Skin of body (tissue), 2 donors: ENCODE data around the gene VWA3B. TPM values are rescaled to one million over a fixed set of nuclear protein-coding genes. Genes with fewer than 3 reads are reported as not detected.

Experiments used
- DNase-seq: peaks from one replicate; lab custom pipeline; 2025; lab: John Stamatoyannopoulos, UW
- total RNA-seq: library from RNA; depleted of rRNA; stranded (reverse); fragments of >200 nt; gene quantifications from one replicate; pipeline ENCODE4 v1.2.3, GENCODE V29; 2014

The VWA3B gene
- total RNA-seq, 1 donor from 2014 or later = not detected

DNA sequence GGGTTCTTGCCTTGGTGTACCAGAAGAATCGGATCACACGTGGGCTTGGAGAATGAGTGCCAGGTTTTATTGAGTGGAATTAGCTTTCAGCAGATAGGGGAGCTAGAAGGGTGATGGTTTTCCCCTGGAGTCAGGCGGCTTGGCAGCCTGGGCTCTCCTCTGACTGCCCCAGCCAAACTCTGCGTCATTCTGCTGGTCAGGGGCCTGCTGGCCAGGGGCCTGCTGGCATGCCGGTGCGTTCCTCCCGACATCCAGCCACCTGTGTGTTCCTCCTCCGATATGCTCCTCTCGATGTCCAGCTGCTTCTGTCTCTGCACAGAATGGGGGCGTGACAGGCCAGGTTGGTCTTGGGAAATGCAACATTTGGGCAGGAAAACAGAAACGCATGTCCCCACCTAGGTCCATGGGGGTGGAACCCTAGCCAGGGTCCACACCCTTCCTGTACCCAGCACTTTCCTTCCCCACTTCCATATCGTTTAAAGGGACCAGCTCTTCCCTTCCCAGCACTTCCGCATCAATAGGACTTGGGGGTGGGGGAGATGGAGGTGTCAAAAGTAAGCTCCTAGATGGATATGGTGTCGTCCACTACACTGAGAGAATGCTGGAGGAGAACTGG, 85.3 kb downstream of the VWA3B start:
- no peak for DNase-seq

DNA sequence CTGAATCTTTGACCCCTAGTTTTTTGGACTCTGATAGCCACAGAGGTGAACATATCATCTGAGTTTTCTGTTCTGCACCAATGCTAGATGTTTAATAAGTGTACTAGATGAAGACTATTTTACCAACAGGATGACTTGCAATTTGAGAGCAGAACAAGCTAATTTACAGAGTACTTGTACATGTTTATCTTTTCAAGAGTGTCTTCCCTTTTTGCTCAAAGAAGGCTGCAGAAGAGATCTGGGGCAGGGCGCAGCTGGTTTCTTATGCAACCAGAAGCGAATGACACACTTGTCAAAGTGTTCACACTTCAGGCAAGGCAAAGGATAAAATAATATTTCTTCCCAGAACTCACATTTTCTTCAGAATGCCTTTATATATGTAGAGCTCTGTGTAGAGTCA, 86.0 kb downstream of the VWA3B start:
- DNase-seq = no peak

- no peak for DNase-seq
Measured at GRCh38 chr2:98175811-98176210, 88.8 kb downstream of the VWA3B start.

GRCh38 chr2:98177286-98177685, 90.3 kb downstream of the VWA3B start:
- DNase-seq = no peak

- no peak for DNase-seq
Measured at GRCh38 chr2:98177986-98178385, 91.0 kb downstream of the VWA3B start.

DNA sequence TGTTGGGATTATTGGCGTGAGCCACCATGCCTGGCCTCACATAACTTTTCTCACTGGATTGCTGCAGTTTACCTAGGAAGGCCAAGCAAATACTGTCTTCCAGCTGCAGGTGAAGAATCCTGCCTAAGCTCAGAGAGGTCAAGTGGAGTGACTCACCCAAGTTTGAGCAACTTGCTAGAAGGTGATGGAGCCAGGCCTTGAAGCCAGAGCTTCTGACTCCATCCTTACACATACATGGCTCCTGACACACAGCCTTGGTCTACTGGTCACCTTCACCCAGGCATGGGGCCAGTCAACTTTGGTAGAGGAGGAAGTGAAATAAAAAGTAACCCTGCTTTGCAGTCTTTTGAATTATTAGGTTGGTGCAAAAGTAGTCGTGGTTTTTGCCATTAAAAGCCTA, 93.5 kb downstream of the VWA3B start:
- no peak for DNase-seq

DNA sequence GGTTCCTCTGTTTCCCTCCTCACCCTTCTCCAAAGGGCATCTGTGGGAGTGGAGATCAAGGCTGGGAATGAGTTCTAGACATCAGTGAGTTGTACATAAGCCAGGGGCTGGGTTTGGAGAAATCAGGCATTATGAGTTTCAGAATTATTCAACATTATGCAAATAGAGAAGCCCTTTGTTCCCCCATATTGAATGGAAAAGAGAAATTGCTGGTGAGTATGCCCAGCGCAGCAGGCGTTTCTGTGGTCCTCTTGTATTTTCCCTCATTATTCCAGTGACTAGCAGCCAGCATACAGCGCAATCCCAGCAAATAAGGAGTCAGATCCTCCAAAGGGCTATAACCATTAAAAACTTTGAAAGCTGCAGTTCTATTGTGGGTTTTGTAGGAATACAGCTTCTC, 94.4 kb downstream of the VWA3B start:
- DNase-seq = no peak

DNA sequence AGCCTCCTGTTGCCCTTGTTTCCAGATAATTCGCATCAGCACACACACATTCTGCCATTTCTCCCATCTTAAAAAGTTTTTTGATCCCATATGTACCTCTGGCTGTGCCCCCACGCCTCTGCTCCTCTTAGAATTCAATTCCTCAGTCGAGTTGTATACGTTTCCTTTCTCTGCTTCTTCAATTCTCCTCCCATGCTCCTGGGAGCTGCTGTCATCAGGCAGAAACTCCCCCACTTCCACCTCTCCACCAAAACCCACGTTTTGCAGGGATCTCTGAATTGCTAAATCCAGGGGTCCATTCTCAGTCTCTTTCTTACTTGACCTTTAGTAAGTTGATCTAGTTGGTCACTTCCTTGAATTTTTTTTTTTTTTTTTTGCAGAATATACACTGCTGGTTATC, 98.8 kb downstream of the VWA3B start:
- DNase-seq = no peak

DNA sequence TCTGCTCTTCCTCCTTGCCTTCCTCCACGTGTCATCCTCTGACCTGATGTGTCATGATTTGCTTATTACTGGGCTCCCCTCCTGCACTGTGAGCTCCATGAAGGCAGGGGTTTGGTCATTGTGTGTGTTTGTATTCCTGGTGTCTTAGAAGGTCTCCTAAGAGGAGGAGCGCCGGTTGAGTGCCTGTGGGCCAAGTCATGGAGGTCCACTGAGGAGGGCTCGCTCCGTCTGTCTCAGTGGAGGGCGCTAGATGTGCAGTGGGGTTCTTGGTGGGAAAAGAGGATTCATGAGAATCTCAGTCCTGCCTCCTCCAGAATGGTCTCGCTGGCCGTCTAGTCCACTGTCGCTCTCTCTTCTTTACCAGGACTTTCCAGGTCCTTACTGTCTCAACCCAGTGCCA, 100.2 kb downstream of the VWA3B start:
- DNase-seq = no peak

GRCh38 chr2:98188351-98189046, 101.5 kb downstream of the VWA3B start:
- DNase-seq = no peak

- DNase-seq = no peak
Measured at GRCh38 chr2:98191883-98192282, 104.9 kb downstream of the VWA3B start.

DNA sequence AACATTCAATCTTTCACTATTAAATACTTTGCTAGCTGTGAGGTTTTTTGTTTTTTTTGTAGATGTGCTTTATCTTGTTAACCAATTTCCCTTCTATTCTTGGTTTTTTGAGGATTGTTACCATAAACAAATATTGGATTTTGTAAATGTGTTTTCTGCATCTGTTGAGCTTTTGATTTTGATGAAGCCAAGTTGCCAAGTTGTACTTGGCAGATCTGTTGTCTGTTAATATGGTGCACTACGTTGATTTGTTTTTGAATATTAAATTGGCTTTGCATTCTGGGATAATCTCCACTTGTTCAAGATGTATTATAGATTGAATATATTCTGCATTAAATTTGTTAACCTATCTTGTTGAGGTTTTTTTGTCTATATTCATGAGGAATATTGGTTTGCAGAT, 114.6 kb downstream of the VWA3B start:
- DNase-seq = no peak

GRCh38 chr2:98205889-98206288, 118.9 kb downstream of the VWA3B start:
- DNase-seq = no peak

DNA sequence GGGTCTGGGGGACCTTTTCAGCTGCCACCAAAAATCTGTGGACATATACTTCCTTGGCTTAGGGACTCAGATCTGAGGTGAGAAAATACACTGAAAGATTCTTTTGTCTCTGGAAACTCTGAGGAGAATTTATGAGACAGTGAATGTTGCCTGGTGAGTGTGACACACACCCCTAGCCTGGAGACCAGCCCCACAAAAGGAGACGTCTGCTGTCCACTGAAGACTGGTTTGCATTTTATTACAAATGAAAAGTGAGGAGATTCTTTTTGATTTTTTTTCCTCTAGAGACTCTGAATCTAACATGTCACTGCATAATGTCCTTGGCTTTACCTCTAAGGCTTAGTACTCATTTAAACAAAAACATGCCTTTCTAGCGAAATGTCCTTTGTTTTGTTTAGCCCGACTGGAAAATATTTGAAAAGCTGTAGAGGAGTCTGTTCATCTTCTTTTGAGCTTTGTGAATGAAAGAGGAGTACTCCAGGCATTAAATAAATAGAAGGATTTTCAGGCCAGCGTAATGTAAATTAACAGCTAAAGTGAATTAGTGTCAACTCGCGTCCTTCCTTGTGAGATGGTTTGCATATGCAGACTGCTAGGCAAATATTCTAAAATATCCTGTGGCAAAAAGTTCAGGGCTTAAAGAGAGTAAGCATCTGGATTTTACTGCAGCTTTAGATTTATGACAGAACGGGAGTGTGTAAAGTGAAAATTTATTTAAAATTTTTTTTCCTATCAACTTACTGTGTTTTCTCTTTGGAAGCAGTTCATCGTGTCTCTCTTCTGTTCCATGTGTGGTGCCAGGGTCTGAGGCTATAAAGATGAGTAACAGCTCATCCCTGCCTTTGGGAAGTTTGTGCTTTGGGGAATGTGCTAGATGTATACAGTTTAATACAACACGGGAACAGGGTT, 125.4 kb downstream of the VWA3B start:
- peak; percentile 37 for DNase-seq

DNA sequence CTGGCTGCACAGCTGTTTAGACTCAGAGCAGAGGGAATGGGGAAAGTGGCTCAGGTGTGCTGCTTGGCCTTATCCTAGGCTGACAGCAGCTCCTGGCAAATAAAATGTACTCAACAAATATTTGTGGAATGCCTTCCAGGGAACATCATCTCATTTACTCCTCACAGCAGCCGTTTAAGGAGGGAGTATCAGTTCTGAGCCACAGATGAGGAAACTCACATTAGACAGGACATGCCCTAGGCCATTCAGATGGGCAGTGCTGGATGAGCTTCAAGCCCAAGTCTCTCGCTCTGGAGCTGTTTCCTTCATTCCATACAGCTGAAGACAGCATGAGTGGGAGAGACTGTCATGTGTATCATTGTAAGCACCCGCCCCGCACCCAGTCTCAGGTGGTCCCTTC, 129.6 kb downstream of the VWA3B start:
- no peak for DNase-seq

- no peak for DNase-seq
Measured at GRCh38 chr2:98219152-98219551, 132.2 kb downstream of the VWA3B start.

DNA sequence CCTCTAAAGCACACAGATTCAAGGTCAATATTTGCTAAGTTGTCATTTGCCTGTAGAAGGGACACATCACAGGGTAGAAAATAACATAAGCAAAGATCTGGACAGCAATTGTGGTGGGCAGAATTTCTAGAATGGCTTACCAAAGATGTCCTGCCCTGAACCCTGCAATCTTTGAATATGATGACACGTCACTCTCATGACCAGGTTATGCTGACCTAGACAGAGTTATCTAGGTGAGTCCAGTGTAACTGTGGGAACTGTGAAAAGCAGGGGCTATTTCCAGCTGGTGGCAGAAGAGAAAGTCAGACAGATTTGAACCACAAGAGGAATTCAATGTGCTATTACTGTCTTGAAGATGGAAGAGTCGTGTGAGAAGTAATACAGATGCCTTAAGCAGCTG, 147.0 kb downstream of the VWA3B start:
- DNase-seq = no peak

DNA sequence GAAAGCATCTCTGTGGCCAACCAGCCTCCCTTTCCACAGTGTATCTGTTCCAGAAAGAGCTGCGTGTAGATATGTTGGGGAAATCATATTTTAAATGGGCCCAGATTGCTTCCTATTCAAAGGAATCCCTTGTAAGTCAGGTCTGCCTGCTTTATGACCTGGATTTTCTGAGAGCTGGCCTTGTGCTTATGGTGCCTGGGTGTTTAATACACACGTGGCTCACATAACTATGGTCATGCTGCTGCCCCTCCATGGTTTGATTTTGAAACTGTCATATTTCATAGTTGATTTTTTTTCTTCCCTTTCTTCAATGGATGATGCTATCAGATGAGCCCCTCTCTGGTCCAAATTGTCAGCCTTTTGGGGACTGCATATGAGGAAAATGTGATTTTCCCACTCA, 147.8 kb downstream of the VWA3B start:
- no peak for DNase-seq

GRCh38 chr2:98236935-98237334, 150.0 kb downstream of the VWA3B start:
- no peak for DNase-seq

- no peak for DNase-seq
Measured at GRCh38 chr2:98240786-98241398, 153.9 kb downstream of the VWA3B start.

- DNase-seq = no peak
Measured at GRCh38 chr2:98241592-98241991, 154.6 kb downstream of the VWA3B start.

GRCh38 chr2:98242003-98242402, 155.0 kb downstream of the VWA3B start:
- DNase-seq = no peak
